ENCODE results near the gene CCDC91.

- TF ChIP-seq CTCF (IDR thresholded peaks at IDR 0.05) (no peak), POLR2A (IDR thresholded peaks at IDR 0.05) (no peak)
Measured at GRCh38 chr12:28320353-28320752, 130.1 kb downstream of the CCDC91 start.
